ENCODE measurements around the gene DNAJC15.

Gene DNAJC15

DNA sequence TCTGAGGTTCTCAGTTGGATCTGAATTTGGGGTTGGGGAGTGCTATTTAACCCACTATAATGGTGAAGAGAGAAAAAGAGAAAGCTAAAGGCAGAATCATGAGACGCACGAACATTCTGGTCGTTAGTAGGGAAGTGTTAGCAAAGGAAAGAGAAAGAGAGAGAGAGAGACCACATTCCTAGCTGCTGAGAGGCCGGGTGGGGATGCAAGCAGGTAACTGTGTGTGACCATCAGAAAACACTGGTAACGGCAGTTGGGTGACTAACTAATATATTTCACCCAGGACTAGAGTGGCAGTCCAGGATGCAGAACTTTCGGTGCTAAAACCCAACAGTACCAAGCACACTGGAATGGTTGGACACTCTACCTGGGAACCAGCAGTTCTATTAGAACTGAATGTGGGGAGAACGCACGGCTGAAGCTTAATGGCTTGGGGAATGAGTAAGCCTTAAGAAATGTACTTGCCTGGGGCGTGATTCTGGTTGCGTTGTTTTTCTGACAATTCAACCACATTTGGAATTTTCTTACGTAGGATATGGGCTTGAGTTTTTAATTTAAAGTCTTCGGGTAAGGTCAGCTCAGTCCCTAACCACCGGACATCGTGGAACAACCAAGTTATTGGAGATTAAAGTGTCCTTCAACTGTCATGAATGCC is 130.2 kb downstream of the DNAJC15 start:
- DNase-seq (ENCODE audit: low read depth in 4 of 4, low spot score in 1 of 4) = no peak

DNA sequence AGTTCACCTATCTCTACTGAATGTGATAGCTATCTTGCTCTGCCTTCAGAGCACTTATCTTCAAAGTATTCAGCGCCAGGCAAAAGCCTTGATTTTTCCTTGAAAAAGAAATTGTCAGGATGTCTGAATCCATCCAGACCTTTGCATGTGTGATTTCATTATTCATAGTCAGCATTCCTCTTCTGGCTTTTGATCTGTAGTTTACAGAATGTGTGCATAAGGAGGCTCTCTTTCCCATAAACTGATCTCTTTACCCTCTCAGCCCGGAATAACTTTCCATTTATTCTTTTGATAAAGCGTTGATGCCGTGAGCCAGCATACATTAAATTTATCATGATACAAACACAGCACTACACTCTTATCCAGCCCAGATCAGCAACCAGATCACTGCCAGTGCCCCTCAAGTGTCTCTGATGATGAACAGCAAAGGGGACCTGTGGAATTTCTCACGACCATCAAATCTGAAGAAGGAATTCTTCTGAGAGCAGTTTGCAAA is 130.8 kb downstream of the DNAJC15 start:
- no peak for DNase-seq (ENCODE audit: low read depth in 4 of 4, low spot score in 1 of 4)

DNA sequence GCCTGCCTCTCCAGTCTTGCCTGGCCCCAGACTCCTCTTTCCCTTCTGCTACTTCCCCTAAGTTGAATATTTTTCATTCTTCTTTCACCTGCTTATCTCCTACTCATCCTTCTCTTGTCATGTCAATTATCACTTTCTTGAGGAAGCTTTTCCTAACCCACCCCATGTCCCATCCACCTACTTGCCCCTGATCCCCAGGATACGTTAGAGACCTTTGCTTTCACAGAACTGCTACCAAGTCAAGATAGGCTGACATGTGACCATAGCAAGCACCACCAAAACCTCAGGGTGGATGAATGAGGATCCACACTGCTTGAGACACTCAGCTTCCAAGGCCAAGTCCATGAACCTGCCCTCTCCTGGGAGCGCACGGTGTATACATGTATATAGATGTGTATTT is 131.5 kb downstream of the DNAJC15 start:
- DNase-seq (ENCODE audit: low read depth in 4 of 4, low spot score in 1 of 4) = no peak

DNA sequence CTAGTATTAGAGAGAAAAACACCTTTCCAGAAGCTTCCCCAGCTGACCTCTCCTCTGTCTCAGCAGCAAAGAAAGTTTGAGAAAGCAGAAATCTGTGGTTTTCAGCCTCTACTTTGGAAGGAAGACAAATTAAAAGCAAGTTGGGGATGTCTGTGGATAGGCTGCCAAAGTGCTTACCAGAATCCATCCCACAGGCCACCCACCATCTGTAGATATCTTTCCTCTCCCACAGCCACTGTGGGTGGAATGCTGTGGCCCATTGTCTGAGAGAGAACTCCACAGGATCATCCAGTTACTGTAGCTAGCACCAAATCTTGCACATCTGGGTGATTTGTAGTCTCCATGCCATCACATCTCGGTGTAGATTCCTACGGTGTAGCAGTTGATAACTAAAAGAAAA is 133.5 kb downstream of the DNAJC15 start:
- no peak for DNase-seq (ENCODE audit: low read depth in 4 of 4, low spot score in 1 of 4)

DNA sequence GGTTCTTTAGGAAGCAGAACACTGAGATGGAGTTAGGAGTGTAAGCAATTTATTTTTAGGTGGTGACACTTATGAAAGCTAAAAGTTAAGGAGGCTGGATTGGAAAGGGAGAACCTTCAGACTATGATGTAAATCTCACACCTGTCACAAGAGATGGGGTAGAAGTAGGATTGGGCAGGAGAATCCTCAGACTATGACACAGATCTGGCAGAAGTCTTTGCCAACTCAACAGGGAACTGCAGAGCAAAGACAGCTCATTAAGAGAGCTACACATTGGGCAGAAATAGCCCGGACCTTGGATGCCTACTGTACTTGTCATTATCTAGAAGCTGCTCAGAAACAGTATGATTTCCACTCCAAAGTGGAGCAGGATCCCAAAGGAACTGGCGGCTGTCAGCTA is 134.4 kb downstream of the DNAJC15 start:
- no peak for DNase-seq (ENCODE audit: low read depth in 4 of 4, low spot score in 1 of 4)

DNA sequence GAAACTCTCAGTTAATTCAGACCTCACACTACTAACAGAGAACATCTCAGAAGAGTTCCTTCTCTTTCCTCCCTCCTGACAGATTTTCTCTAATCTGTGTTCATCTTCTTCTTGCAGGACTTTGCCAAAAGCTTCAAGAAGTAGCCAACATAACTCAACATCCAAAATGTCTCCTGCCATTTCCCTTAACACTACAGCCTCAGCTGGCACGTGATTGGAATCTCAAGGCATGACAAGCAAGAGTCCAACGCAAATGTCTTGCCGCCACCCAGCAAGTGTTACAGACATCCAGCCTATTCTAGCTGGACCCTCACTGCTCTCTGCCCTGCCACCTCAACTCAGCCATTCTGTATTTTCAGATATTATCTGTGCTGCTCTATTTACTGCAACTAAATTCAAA is 135.1 kb downstream of the DNAJC15 start:
- no peak for DNase-seq (ENCODE audit: low read depth in 4 of 4, low spot score in 1 of 4)

DNA sequence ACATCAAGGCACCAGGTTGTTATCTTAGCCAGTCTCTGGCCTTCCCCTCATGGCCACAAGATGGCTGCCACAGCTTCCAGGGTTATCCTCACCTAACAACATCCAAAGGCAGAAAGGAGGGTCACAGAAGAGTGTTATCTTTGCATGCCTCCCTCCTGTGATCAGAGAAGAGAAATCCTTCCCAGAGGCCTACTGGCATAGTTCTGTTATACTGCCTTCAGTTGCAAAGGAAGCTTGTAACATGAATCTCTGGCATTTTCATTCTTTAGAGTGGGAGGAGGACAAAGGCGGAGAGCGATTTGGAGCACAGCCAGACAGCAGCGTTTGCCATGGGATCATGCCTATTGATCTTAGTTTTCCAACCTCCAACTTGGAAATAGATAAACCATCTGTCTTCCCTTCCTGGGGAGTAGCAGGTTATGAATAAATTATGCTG is 135.7 kb downstream of the DNAJC15 start:
- DNase-seq (ENCODE audit: low read depth in 4 of 4, low spot score in 1 of 4) = no peak
